ENCODE measurements around the gene TMEM272.

The TMEM272 gene

GRCh38 chr13:51818276-51818675 is 26.7 kb downstream of the TMEM272 start:
- TF ChIP-seq, protein P1, sequence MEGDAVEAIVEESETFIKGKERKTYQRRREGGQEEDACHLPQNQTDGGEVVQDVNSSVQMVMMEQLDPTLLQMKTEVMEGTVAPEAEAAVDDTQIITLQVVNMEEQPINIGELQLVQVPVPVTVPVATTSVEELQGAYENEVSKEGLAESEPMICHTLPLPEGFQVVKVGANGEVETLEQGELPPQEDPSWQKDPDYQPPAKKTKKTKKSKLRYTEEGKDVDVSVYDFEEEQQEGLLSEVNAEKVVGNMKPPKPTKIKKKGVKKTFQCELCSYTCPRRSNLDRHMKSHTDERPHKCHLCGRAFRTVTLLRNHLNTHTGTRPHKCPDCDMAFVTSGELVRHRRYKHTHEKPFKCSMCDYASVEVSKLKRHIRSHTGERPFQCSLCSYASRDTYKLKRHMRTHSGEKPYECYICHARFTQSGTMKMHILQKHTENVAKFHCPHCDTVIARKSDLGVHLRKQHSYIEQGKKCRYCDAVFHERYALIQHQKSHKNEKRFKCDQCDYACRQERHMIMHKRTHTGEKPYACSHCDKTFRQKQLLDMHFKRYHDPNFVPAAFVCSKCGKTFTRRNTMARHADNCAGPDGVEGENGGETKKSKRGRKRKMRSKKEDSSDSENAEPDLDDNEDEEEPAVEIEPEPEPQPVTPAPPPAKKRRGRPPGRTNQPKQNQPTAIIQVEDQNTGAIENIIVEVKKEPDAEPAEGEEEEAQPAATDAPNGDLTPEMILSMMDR (IDR thresholded peaks at IDR 0.05; ENCODE audit: extremely low read depth, missing control alignments): no peak
- no peak for DNase-seq (ENCODE audit: low spot score)

GRCh38 chr13:51817717-51818116 is 27.3 kb downstream of the TMEM272 start:
- DNase-seq (ENCODE audit: low spot score): no peak
- TF ChIP-seq, protein P1 (IDR thresholded peaks at IDR 0.05; ENCODE audit: extremely low read depth, missing control alignments): no peak

DNA sequence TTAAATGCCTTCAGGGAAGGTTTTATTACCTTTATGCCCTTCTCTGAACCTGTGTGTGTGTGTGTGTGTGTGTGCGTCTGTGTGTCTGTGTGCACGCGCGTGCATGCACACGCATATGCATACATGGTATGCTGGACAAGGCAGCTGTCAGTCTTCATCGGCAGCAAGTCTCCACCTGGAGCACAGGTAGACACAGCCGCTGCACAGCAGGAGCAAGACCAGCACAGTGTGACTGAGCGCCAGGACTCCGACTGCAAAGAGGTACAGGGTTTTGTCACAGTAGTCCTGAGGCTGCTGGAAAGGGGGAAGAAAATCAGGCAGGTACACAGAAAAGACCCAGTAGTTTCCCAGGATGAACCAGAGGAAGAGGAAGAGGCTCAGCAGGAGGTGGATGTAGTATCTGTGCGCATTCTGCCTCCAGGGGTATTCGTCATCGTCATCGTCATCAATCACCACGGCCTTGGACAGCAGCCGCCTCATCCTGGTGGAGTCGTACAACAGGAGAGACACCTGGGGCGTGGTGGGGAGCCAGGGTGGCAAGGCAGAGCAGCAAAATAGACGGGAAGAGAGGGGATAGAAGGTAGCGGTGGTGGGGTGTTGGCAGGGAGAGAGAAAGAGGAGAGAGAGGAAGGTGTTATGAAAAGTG is 28.2 kb downstream of the TMEM272 start:
- TF ChIP-seq, protein P1 (IDR thresholded peaks at IDR 0.05; ENCODE audit: extremely low read depth, missing control alignments): no peak
- DNase-seq (ENCODE audit: low spot score): no peak

DNA sequence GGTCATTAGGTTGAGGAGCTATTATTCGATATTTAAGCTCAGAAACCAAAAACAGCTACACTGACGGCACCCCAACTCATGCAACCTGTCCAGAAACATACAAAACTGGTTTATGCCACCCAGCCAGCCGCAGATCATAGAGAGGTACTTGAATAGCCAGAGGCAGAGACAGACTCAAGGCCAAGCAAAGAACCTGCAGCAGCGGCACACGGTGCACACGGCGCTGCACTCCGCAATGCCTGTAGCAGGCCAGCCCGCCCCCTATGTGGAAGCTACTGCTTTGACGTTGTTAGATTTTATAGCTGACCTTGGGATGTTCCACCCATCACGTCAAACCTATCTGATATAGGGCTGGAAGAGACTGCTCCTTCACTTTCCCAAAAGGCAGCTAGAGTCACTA is 29.1 kb downstream of the TMEM272 start:
- no peak for DNase-seq (ENCODE audit: low spot score)
- TF ChIP-seq, protein P1 (IDR thresholded peaks at IDR 0.05; ENCODE audit: extremely low read depth, missing control alignments): no peak

- TF ChIP-seq, protein P1 (IDR thresholded peaks at IDR 0.05; ENCODE audit: extremely low read depth, missing control alignments): peak; percentile 82
- DNase-seq (ENCODE audit: low spot score): peak; percentile 77
These were observed 29.9 kb downstream of the TMEM272 start for GRCh38 chr13:51814825-51815650.

DNA sequence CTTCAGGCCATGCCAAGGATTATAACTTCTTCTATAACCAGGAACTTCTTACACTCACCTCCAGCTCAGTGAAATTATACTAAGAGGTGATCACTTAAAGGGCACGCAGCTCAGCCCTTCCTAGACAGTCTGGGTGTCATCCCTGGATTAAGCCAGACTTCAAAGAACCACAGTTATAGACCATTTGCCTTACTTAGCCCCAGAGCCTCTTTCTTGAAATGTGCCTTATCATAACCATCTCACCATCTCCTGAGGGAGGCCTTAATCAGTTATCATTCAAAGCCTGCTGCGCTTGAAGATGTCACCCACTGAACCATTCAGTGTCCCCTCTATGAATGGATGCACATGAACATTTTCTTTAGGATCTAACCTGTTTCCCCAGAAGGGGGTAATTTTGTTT is 30.9 kb downstream of the TMEM272 start:
- TF ChIP-seq, protein P1 (IDR thresholded peaks at IDR 0.05; ENCODE audit: extremely low read depth, missing control alignments): no peak
- DNase-seq (ENCODE audit: low spot score): no peak

GRCh38 chr13:51811920-51812451 is 33.0 kb downstream of the TMEM272 start:
- no peak for DNase-seq (ENCODE audit: low spot score)
- TF ChIP-seq, protein P1 (IDR thresholded peaks at IDR 0.05; ENCODE audit: extremely low read depth, missing control alignments): no peak
